Ovary (tissue), 3 donors: ENCODE data around the gene ANO2.

ENCODE experiments used
- EP300 ChIP-seq: sonication (generic); formaldehyde crosslinking; IDR thresholded peaks from one replicate; pipeline ENCODE4 v1.6.1; 2017; ENCODE audit warnings: antibody characterized with exemption
- POLR2A ChIP-seq: fragments of 450-650 bp; IDR thresholded peaks from one replicate; pipeline ENCODE4 v1.6.1; 2017; ENCODE audit warnings: antibody characterized with exemption, mild to moderate bottlenecking, moderate library complexity
- TF ChIP-seq, protein P1 (sequence below), 3 donors: fragments of 450-650 bp in 2 of 3; fragments of 200-600 bp in 1 of 3; IDR thresholded peaks; one replicate each; pipeline versions ENCODE4 v1.5.1 to v1.8.0; 2016 to 2022; ENCODE audit warnings: antibody characterized with exemption in 3 of 3, mild to moderate bottlenecking in 1 of 3
- donor health status: DM: no; HTN: no; CAD: no.

DNA sequence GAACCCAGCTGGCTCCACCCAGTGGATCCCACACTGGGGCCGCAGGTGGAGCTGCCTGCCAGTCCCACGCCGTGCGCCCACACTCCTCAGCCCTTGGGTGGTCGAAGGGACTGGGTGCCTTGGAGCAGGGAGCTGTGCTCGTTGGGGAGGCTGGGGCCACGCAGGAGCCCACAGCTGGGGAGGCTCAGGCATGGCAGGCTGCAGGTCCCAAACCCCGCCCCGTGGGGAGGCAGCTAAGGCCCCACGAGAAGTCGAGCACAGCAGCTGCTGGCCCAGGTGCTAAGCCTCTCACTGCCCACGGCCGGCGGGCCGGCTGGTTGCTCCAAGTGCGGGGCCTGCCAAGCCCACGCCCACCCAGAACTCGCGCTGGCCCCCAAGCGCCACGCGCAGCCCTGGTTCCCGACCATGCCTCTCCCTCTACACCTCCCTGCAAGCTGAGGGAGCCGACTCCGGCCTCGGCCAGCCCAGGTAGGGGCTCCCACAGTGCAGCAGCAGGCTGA lies 56.2 kb downstream of the ANO2 start:
- TF ChIP-seq, protein P1, sequence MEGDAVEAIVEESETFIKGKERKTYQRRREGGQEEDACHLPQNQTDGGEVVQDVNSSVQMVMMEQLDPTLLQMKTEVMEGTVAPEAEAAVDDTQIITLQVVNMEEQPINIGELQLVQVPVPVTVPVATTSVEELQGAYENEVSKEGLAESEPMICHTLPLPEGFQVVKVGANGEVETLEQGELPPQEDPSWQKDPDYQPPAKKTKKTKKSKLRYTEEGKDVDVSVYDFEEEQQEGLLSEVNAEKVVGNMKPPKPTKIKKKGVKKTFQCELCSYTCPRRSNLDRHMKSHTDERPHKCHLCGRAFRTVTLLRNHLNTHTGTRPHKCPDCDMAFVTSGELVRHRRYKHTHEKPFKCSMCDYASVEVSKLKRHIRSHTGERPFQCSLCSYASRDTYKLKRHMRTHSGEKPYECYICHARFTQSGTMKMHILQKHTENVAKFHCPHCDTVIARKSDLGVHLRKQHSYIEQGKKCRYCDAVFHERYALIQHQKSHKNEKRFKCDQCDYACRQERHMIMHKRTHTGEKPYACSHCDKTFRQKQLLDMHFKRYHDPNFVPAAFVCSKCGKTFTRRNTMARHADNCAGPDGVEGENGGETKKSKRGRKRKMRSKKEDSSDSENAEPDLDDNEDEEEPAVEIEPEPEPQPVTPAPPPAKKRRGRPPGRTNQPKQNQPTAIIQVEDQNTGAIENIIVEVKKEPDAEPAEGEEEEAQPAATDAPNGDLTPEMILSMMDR (IDR thresholded peaks at IDR 0.05), result no peak
- TF ChIP-seq POLR2A (no peak), EP300 (no peak)
